GM18907 (cell line): ENCODE data around the gene NAALADL2.

Experiments
- ATAC-seq: cut with Tn5 transposase; IDR thresholded peaks from one replicate; pipeline ENCODE4 v1.9.1; 2021; ENCODE audit warnings: mild to moderate bottlenecking, moderate library complexity; ENCODE audit not compliant: unreplicated experiment

The NAALADL2 gene

GRCh38 chr3:174884776-174885568 lies 25.8 kb downstream of the NAALADL2 start:
- no peak for ATAC-seq

GRCh38 chr3:174891524-174892203 lies 32.5 kb downstream of the NAALADL2 start:
- ATAC-seq, result no peak

DNA sequence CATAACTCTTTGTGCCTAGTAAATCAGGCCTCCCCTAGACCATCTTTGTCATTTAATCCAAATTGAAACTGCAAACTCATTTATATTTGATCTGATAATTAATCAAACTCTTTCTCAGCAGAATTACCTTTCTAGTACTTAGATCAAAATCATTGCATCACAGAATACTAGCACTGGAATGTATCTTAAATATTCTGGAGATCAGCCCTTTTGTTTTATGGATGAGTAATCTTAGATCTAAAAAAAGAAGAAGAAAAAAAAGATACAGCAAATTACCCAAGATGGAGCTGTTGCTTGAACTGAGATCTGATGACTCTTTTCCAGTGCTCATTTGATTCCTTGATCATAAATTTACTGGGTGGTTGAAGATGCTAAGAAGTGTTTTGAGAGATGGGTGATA lies 47.9 kb downstream of the NAALADL2 start:
- no peak for ATAC-seq

DNA sequence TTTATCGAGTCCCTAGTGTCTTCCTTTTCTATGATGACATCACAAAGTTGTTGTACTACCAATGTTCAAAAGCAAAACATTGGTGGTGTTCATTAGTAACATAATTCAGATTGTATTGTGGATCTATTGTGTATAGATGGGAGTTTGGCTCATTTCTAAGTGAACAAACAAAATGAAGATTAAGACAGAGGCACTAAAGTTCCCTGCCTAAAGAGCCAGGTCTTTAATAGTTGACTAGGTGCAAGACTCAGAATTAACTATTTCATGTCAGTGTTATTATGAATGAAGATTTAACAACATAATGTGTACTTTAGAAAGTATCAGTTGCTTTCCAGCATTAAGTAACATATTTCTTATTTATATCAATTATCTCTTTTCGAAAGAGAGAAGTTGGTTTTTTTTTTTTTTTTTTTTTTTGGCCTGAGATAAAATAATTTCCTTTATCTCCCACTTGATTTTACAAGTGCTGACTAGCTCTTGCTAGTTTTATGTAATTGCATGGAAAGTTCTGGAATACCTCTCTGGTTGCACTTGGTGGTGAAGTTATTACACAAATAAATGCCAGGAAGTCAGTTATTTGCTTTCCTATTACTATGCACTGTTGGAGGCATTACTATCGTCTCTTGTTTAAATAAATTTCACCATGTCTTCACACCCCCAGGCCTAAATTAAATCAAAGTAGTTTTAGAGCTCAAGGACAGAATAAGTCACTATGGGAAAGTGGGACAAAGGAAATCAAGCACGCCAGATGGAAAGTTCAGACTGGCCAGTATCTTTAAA lies 48.7 kb downstream of the NAALADL2 start:
- no peak for ATAC-seq

DNA sequence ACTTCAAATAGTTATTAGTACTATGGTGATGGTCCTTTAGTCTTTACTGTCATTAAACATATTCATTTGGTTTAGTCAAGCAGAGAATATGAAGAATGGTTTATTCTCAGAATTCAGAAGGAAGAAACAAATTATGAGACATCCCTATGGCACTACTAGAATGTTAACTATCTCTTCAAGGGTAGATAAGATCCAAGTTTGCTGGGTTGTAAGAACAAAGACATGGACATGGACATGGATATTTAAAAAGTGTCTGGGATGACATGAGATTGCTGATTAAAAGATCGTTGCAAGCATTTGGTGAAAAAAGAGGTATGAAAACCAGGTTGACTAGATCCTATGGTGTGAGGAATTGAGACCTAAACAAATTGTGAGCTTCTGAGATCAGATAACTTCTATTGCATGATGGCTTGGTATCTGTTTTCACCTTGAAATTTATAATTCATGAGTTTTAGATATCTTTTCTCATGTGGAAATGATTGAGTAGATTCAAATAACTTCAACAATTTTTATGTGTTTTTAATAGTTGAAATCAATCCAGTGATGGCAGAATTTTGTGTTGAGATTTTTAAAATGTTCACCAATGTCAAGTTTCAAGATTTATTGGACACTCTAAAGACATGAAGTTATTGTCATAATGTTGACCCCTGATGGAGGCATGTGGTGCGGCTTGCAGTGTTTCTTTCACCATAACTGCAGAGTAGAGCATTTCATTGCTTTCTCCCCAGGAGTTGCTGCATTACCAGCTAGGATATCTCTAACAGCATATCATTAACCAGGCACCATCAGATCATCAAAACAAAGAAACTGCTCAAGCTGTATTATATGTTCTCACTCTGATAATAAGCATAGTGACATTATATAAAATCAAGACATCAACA lies 72.6 kb downstream of the NAALADL2 start:
- ATAC-seq, result no peak

DNA sequence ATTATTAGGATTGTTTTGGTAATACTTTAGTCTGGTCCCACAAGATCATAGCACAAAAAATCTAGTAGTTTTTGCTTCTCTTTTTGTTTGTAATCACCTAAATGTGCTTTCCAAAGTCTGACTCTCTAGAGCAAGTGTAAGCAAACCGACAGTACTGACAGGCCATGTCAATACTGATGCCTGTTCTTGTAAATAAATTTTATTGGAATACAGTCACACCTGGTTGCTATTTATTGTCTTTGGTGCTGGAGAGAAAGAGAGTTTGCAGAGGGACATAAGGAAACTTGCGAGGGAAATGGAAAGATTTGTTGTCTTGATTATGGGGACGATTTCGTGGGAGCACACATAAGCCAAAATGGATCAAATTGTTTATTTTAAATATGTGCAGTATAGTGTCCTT lies 77.5 kb downstream of the NAALADL2 start:
- ATAC-seq, result no peak

DNA sequence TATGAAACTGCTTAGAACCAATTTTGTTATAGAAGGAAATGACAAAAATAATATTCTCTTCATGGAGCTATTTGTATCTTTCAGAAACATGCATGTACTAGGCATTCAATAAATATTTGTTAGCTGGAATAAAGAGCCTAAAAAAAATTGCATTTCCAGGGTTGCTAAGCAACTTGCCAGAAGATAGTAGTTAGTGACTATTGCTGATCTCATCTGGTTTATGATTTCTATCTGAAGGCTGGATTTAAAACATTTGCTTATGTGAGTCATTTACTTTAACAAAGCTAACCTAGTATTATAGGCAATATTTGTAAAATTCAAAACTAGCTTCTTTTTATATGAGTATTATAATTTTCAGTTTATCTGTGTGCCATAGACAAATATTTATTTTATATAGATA lies 78.3 kb downstream of the NAALADL2 start:
- no peak for ATAC-seq

- no peak for ATAC-seq
These were observed 79.0 kb downstream of the NAALADL2 start for GRCh38 chr3:174938102-174938501.

- ATAC-seq, result no peak
These were observed 81.0 kb downstream of the NAALADL2 start for GRCh38 chr3:174940151-174940550.

GRCh38 chr3:174945276-174945675 lies 86.1 kb downstream of the NAALADL2 start:
- no peak for ATAC-seq

GRCh38 chr3:174945951-174946350 lies 86.8 kb downstream of the NAALADL2 start:
- no peak for ATAC-seq

DNA sequence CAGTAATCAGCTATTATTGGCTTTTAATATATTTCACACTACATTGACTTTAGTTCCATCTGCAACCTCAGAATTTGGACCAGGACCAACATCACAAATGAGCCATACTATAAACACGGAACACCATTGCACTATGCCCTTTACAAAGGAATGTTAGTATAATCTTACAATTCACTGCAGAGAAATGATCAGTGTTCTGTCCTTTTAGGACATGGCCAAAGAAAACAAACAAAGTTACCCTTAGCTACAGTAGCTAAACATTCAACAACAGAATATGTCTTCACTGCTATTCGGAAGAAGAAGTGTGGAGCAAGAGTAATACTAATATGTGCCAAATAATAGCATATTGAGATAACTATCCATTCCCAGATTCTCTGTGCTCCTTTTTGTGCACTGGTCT lies 90.4 kb downstream of the NAALADL2 start:
- ATAC-seq, result no peak

DNA sequence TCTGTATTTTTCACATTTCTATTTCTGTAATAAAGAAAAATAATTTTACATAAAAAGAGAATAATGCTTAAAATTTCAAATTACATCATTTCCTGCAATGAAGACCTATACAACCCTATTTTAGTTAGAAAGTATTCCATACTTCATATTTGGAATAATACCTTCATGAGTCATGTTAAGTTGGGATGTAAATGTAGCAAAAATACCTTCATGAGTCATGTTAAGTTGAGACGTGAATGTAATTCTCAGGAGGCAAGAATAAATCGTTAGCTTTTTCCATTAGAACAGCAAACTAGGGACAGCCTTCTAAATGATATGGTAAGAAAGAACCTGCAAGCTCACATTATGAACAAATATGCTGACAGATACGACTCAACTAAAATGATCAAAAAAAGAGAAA lies 91.9 kb downstream of the NAALADL2 start:
- no peak for ATAC-seq

- ATAC-seq, result no peak
These were observed 92.4 kb downstream of the NAALADL2 start for GRCh38 chr3:174951498-174952005.

GRCh38 chr3:174953068-174953467 lies 93.9 kb downstream of the NAALADL2 start:
- no peak for ATAC-seq

GRCh38 chr3:174955513-174956016 lies 96.4 kb downstream of the NAALADL2 start:
- no peak for ATAC-seq

GRCh38 chr3:174957081-174957480 lies 97.9 kb downstream of the NAALADL2 start:
- ATAC-seq, result no peak

GRCh38 chr3:174957551-174958001 lies 98.4 kb downstream of the NAALADL2 start:
- ATAC-seq, result no peak

DNA sequence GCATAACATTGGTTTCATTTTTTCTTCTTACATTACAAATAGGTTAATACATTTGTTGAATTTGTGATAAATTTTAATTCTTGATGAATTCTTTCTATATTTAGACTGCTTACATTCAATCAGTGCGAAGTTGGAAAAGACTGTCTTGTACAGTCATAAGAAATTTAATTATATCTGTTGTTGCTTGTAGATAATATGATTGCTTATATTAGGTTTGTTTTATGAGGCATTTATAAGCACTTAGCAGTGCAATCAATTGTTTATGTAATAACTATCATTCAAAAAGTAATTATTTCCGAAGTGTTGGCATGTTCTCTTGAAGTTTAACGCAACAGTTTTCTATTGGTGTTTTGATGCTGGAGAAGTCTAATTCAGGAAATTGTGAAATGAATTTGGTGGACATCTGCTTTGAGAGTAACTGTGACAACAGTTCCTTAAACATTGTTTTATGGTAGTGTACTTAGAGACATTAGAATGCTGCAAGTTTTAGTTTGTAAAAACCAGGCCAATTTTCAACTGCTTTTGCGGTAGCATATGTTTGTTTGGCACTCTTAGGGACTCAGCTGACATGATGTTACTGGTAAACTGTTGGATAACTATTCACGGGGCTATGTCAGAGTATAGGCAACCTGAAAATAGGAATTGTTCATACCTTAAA lies 99.7 kb downstream of the NAALADL2 start:
- no peak for ATAC-seq
